Sigmoid colon (tissue), 7 donors: Measurements from ENCODE around the gene PROB1. TPM values are rescaled to one million over a fixed set of nuclear protein-coding genes. Genes with fewer than 3 reads are reported as not detected.
"Not testable (repeated sequence)": the region's sequence is repeated elsewhere in the genome, so short reads cannot be mapped to it uniquely, and the experiment has no call there.

Experiments used
- DNase-seq: peaks from one replicate; pipeline ENCODE4 v3.0.0-alpha.2; 2019
- H3K27ac ChIP-seq, 4 donors: fragments of 200-600 bp; sonication (generic); one replicate each; pipeline ENCODE4 v1.5.1; 2016 to 2019; ENCODE audit warnings: mild to moderate bottlenecking in 1 of 4
- H3K27me3 ChIP-seq, 3 donors: fragments of 200-600 bp; sonication (generic); one replicate each; pipeline ENCODE4 v1.5.1; 2019; ENCODE audit warnings: mild to moderate bottlenecking in 1 of 3
- H3K36me3 ChIP-seq, 4 donors: fragments of 200-600 bp; sonication (generic); one replicate each; pipeline ENCODE4 v1.5.1; 2016 to 2019
- H3K4me1 ChIP-seq, 4 donors: fragments of 200-600 bp; sonication (generic); one replicate each; pipeline ENCODE4 v1.5.1; 2017 to 2019
- H3K4me3 ChIP-seq, 4 donors: fragments of 200-600 bp; sonication (generic); one replicate each; pipeline ENCODE4 v1.5.1; 2017 to 2019; ENCODE audit warnings: mild to moderate bottlenecking in 2 of 4, moderate library complexity in 1 of 4
- H3K9me3 ChIP-seq, 4 donors: fragments of 200-600 bp in 3 of 4; sonication (generic) in 3 of 4; one replicate each; pipeline versions ENCODE4 v1.5.1 to v1.6.1; 2013 to 2019
- EP300 ChIP-seq, 4 donors: sonication (generic); formaldehyde crosslinking; IDR thresholded peaks; one replicate each; pipeline ENCODE4 v1.6.1; 2017; ENCODE audit warnings: antibody characterized with exemption in 4 of 4
- POLR2A ChIP-seq, 2 donors: fragments of 450-650 bp; IDR thresholded peaks; one replicate each; pipeline ENCODE4 v1.6.1; 2016; ENCODE audit warnings: antibody characterized with exemption in 2 of 2, mild to moderate bottlenecking in 2 of 2, moderate library complexity in 2 of 2
- POLR2AphosphoS5 ChIP-seq, 4 donors: sonication (generic); formaldehyde crosslinking; IDR thresholded peaks; one replicate each; pipeline ENCODE4 v1.6.1; 2017; ENCODE audit warnings: antibody characterized with exemption in 4 of 4
- WGBS, 2 donors: extraction: QIAGEN DNeasy Blood & Tissue Kit; methylation state at CpG; one replicate each; pipeline ENCODE4 v1.1.7; 2013; 5-methylcytosine and 5-hydroxymethylcytosine counted together
- intact Hi-C: fragments of 100-400 bp; cut with DNase I; formaldehyde crosslinking; loops from one replicate; pipeline ENCODE4 v1.15.1; 2023
- polyA plus RNA-seq, 3 donors: library from polyadenylated mRNA; stranded (reverse); fragments of 200-250 nt; gene quantifications; one replicate each; pipeline ENCODE4 v1.2.3, GENCODE V29; 2013
- total RNA-seq, 4 donors: library from RNA; depleted of rRNA; stranded (reverse); fragments of >200 nt; gene quantifications; one replicate each; pipeline ENCODE4 v1.1.0, GENCODE V29; 2016
- TF ChIP-seq, protein P1 (sequence below), 4 experiments: fragments of 450-650 bp in 3 of 4; fragments of 200-600 bp in 1 of 4; IDR thresholded peaks; one replicate each; pipeline ENCODE4 v1.5.1; 2016 to 2019; ENCODE audit warnings: antibody characterized with exemption in 4 of 4, mild to moderate bottlenecking in 3 of 4, moderate library complexity in 2 of 4
- donor health status: healthy with polysubstance abuse.
- donor health status: Bipolar disorder and iron deficiency.
- donor health status: healthy.

The PROB1 gene
- total and polyA plus RNA-seq, 7 donors = under 0.01 to 1.8 (median 0.36) TPM

DNA sequence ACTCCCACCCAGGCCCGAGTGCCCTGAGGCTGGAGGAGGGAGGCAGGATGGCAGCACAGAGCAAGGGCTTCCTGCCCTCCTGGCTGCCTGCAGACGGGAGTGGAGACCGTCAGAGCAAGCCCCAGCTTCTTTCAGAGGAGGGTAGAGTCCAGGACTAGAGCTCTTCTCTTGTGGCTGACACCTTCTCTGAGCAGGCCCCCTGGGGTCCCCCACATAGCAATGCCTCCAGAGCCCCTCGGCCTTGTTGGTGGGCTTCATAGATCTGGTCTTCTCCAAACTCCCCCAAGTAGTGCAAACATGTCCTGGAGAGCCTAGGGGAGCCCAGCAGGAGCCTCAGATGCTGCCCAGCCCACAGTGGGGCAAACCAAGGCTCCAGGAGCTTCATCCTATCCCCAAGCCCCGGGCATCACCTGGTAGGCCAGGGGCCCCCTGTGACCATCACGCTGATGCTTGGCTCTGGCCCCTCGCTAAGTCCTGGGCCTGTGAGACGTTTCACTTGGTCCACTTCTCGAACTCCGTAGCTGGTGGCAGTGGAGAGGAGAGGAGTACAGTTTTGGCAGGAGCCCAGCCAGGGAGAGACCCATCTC is 7.2 kb downstream of the PROB1 start:
- no peaks in the 10 kb centered on the region for H3K9me3 ChIP-seq
- TF ChIP-seq, protein P1, sequence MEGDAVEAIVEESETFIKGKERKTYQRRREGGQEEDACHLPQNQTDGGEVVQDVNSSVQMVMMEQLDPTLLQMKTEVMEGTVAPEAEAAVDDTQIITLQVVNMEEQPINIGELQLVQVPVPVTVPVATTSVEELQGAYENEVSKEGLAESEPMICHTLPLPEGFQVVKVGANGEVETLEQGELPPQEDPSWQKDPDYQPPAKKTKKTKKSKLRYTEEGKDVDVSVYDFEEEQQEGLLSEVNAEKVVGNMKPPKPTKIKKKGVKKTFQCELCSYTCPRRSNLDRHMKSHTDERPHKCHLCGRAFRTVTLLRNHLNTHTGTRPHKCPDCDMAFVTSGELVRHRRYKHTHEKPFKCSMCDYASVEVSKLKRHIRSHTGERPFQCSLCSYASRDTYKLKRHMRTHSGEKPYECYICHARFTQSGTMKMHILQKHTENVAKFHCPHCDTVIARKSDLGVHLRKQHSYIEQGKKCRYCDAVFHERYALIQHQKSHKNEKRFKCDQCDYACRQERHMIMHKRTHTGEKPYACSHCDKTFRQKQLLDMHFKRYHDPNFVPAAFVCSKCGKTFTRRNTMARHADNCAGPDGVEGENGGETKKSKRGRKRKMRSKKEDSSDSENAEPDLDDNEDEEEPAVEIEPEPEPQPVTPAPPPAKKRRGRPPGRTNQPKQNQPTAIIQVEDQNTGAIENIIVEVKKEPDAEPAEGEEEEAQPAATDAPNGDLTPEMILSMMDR (IDR thresholded peaks at IDR 0.05) = no peak
- no peak for TF ChIP-seq EP300 (IDR thresholded peaks at IDR 0.05)
- no peak for TF ChIP-seq POLR2A (IDR thresholded peaks at IDR 0.05)
- no peak for TF ChIP-seq POLR2AphosphoS5 (IDR thresholded peaks at IDR 0.05)
- DNase-seq = no peak
- no peak overlapping the region for H3K4me3 ChIP-seq
- WGBS, 2 donors = 52 to 59% methylated on average over 10 of the region's 10 CpGs
- H3K27me3 ChIP-seq = peaks cover 6 to 11% (median 6%) of the 10 kb centered on the region in 3 donors
- H3K4me1 ChIP-seq = peaks cover 0 to 14% (median 6%) of the 10 kb centered on the region in 4 donors
- H3K36me3 ChIP-seq = no peaks in the 10 kb centered on the region
- H3K27ac ChIP-seq = no peak overlapping the region
- intact Hi-C loops = no loop called here

DNA sequence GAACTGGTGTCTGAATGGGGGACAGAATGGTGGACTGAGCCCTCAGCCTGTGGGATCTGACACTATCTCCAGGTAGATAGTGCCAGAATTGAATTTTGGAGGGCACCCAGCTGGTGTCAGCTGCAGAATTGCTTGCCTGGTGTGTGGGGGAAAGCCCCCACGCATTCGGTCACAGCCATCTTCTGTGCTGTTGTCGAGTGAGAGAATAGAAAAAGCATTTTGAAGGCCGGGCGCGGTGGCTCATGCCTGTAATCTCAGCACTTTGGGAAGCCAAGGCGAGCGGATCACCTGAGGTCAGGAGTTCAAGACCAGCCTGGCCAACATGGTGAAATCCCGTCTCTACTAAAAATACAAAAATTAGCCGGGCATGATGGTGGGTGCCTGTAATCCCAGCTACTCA is 7.9 kb downstream of the PROB1 start:
- H3K27ac ChIP-seq, intact Hi-C loops, H3K4me3 ChIP-seq, H3K27me3 ChIP-seq, H3K9me3 ChIP-seq, H3K4me1 ChIP-seq, H3K36me3 ChIP-seq, DNase-seq: not testable (repeated sequence)
- WGBS, 2 donors = 91 to 95% methylated on average over 10 of the region's 10 CpGs

DNA sequence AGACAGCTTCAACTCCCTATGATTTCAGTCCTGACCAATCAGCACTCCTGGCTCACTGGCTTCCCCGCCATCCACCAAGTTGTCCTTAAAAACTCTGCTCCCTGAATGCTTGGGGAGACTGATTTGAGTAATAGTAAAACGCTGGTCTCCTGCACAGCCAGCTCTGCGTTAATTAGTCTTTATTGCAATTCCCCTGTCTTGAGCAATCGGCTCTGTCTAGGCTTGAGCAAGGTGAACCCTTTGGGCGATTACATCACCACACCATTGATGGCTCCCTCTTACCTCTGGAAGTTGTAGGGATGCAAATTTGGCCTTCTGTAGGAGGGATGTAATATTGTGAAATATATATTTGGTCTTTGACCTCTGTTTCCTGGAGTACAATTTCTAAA is 8.9 kb downstream of the PROB1 start:
- DNase-seq = no peak
- 86 to 88% methylated on average over 5 of the region's 5 CpGs for WGBS, 2 donors
- no peaks in the 10 kb centered on the region for H3K27me3 ChIP-seq
- H3K4me3 ChIP-seq = no peak overlapping the region
- no peak overlapping the region for H3K27ac ChIP-seq
- no peaks in the 10 kb centered on the region for H3K36me3 ChIP-seq
- H3K4me1 ChIP-seq = peaks cover 0 to 4% (median 0%) of the 10 kb centered on the region in 4 donors
- intact Hi-C loops = no loop called here
- H3K9me3 ChIP-seq = no peaks in the 10 kb centered on the region
- TF ChIP-seq POLR2A (IDR thresholded peaks at IDR 0.05) (no peak), EP300 (IDR thresholded peaks at IDR 0.05) (no peak), POLR2AphosphoS5 (IDR thresholded peaks at IDR 0.05) (no peak)
- TF ChIP-seq, protein P1 (IDR thresholded peaks at IDR 0.05) = no peak

DNA sequence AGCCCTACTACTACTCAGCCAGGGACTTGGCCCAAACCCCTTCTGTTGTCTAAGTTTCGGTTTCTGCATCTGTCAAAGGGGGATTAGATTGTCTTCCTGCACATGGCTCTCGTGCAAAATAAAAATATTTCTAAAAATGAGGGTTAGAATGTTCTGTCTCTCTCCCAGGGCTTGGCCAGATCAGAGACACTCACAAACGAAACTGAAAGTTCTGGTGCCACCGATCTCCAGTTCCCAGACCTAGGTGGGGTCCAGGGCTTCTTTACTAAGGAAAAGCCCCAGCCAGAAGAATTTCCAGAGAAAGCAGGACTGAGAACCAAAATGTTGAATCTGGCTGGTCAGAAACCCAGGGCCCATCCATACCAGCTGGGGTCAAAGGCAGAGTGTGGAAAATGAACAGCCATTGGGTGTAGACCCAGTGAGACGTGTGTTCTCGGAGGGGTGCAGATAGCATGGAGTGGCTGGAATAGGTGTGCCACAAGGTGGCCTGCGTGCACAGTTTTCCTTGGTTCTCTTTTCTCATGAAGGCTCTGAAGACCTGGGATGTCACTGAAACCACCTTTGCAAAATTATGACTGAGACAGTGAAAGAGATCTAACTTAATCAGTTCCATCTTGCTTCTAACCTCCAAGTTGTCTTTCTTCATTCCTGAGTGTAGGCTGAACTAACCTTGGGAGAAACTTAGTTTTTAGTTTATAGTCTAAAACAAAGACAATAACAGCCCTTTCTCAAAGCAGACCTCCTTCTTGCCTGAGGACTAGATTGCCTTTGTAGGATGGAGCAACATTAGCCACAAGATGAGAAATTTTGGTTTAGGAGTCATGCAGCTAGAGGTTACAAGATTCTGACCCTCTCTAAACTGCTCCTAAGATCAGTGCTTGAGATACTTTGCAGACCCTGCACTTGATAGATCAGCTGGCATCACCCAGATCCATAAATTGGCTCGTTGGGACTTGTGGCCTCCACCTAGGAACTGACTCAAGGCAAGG is 9.5 kb downstream of the PROB1 start:
- H3K9me3 ChIP-seq = no peaks in the 10 kb centered on the region
- no peaks in the 10 kb centered on the region for H3K36me3 ChIP-seq
- H3K4me1 ChIP-seq = peaks cover 0 to 4% (median 0%) of the 10 kb centered on the region in 4 donors
- peak overlapping the region in 2 of 4 donors; percentile 14 to 61 for H3K27ac ChIP-seq
- peak overlapping the region in 3 of 4 donors; percentile 18 to 23 (median 20) for H3K4me3 ChIP-seq
- TF ChIP-seq EP300 (IDR thresholded peaks at IDR 0.05) = no peak
- no peak for TF ChIP-seq POLR2AphosphoS5 (IDR thresholded peaks at IDR 0.05)
- no peak for TF ChIP-seq POLR2A (IDR thresholded peaks at IDR 0.05)
- TF ChIP-seq, protein P1 (IDR thresholded peaks at IDR 0.05) = no peak
- no peaks in the 10 kb centered on the region for H3K27me3 ChIP-seq
- WGBS, 2 donors = 26 to 31% methylated on average over 8 of the region's 8 CpGs
- intact Hi-C loops = no loop called here
- DNase-seq = no peak

DNA sequence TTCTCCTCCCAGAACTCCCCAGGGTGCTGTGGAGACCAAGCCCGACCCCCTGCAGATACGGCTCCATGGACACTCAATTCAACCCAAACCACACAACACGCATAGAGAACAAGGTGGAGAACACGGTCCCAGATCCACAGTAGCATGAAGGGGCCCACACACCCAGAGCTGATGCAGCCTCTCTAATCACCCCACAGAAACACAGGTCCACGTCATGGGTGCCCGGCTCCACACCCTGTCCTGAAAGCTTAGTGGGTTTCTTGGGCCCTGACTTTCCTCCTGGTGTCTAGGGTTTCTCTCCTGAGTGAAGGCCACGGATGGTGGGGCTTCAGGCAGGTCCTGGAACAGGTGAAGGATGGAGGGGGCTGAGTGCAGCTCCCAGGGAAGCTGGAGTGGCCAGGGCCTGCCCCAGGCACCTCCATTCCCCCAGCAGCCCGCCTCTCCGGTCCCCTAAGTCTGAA is 10.3 kb downstream of the PROB1 start:
- Histone ChIP-seq H3K4me1 (peaks cover 0 to 4% (median 0%) of the 10 kb centered on the region in 4 donors), H3K36me3 (no peaks in the 10 kb centered on the region), H3K27me3 (no peaks in the 10 kb centered on the region), H3K27ac (peak overlapping the region in 2 of 4 donors; percentile 14 to 61), H3K9me3 (no peaks in the 10 kb centered on the region), H3K4me3 (peak overlapping the region in 3 of 4 donors; percentile 18 to 23 (median 20))
- DNase-seq = no peak
- TF ChIP-seq, protein P1 (IDR thresholded peaks at IDR 0.05) = no peak
- WGBS, 2 donors = 60 to 75% methylated on average over 9 of the region's 9 CpGs
- intact Hi-C loops = no loop called here
